ENCODE results near the gene ATF4.
A peak's percentile ranks its signal among the peaks of the same experiment; 100 is the strongest.

Gene ATF4

GRCh38 chr22:39477542-39477941 is 42.8 kb upstream of the ATF4 start:
- TF ChIP-seq CREB5 (CRISPR knock-in tag; IDR thresholded peaks at IDR 0.05; ENCODE audit: low read depth), result no peak
- no peak for TF ChIP-seq POU6F1 (CRISPR knock-in tag; IDR thresholded peaks at IDR 0.05; ENCODE audit: borderline replicate concordance, low read depth)
- no peak for TF ChIP-seq ARNTL (CRISPR knock-in tag; IDR thresholded peaks at IDR 0.05; ENCODE audit: borderline replicate concordance, low read depth)
- TF ChIP-seq TSHZ2 (CRISPR knock-in tag; IDR thresholded peaks at IDR 0.05), result no peak
- TF ChIP-seq TCF4 (CRISPR knock-in tag; IDR thresholded peaks at IDR 0.05; ENCODE audit: borderline replicate concordance), result no peak
- TF ChIP-seq ZFP3 (CRISPR knock-in tag; IDR thresholded peaks at IDR 0.05), result no peak
- no peak for TF ChIP-seq CSRNP3 (CRISPR knock-in tag; IDR thresholded peaks at IDR 0.05)
- no peak for TF ChIP-seq ESRRG (CRISPR knock-in tag; IDR thresholded peaks at IDR 0.05)
- TF ChIP-seq ZNF565 (CRISPR knock-in tag; conservative IDR thresholded peaks at IDR 0.05; ENCODE audit: low read depth), result no peak
- TF ChIP-seq ZNF8 (CRISPR knock-in tag; IDR thresholded peaks at IDR 0.05), result no peak
- no peak for TF ChIP-seq ISL1 (CRISPR knock-in tag; IDR thresholded peaks at IDR 0.05)
- no peak for TF ChIP-seq ZFP30 (CRISPR knock-in tag; IDR thresholded peaks at IDR 0.05)
- TF ChIP-seq ZC3H10 (CRISPR knock-in tag; IDR thresholded peaks at IDR 0.05), result no peak
- TF ChIP-seq ZNF70 (CRISPR knock-in tag; IDR thresholded peaks at IDR 0.05), result no peak
- no peak for TF ChIP-seq GLIS3 (CRISPR knock-in tag; IDR thresholded peaks at IDR 0.05)
- no peak for TF ChIP-seq PATZ1 (CRISPR knock-in tag; IDR thresholded peaks at IDR 0.05; ENCODE audit: borderline replicate concordance)
- TF ChIP-seq TOX (CRISPR knock-in tag; IDR thresholded peaks at IDR 0.05; ENCODE audit: borderline replicate concordance), result no peak
- TF ChIP-seq BACH2 (CRISPR knock-in tag; IDR thresholded peaks at IDR 0.05; ENCODE audit: borderline replicate concordance), result no peak
- no peak for ATAC-seq

- ATAC-seq, result peak; percentile 45; the same call in 1 of the 3 replicates
- TF ChIP-seq ZC3H10 (CRISPR knock-in tag; IDR thresholded peaks at IDR 0.05) (no peak), CREB5 (CRISPR knock-in tag; IDR thresholded peaks at IDR 0.05; ENCODE audit: low read depth) (no peak), BACH2 (CRISPR knock-in tag; IDR thresholded peaks at IDR 0.05; ENCODE audit: borderline replicate concordance) (no peak), TCF4 (CRISPR knock-in tag; IDR thresholded peaks at IDR 0.05; ENCODE audit: borderline replicate concordance) (no peak), ESRRG (CRISPR knock-in tag; IDR thresholded peaks at IDR 0.05) (no peak), ISL1 (CRISPR knock-in tag; IDR thresholded peaks at IDR 0.05) (no peak), CSDC2 (CRISPR knock-in tag; IDR thresholded peaks at IDR 0.05) (no peak), RARB (CRISPR knock-in tag; IDR thresholded peaks at IDR 0.05) (no peak), ZNF565 (CRISPR knock-in tag; conservative IDR thresholded peaks at IDR 0.05; ENCODE audit: low read depth) (no peak), PATZ1 (CRISPR knock-in tag; IDR thresholded peaks at IDR 0.05; ENCODE audit: borderline replicate concordance) (no peak), PPARA (CRISPR knock-in tag; IDR thresholded peaks at IDR 0.05; ENCODE audit: borderline replicate concordance) (no peak), GLIS3 (CRISPR knock-in tag; IDR thresholded peaks at IDR 0.05) (no peak), ZNF8 (CRISPR knock-in tag; IDR thresholded peaks at IDR 0.05) (no peak), TOX (CRISPR knock-in tag; IDR thresholded peaks at IDR 0.05; ENCODE audit: borderline replicate concordance) (no peak), POU6F1 (CRISPR knock-in tag; IDR thresholded peaks at IDR 0.05; ENCODE audit: borderline replicate concordance, low read depth) (no peak)
These were observed 41.9 kb upstream of the ATF4 start for GRCh38 chr22:39478441-39478850.
